HEK293 (cell line): ENCODE results near the gene KCNMA1.

Experiments
- CTCF ChIA-PET: fragments of 350-600 bp; formaldehyde crosslinking; extraction: SDS; loops from one replicate; lab custom pipeline; 2021; ENCODE audit warnings: antibody characterized with exemption; lab: Yijun Ruan, JAX
- POLR2A ChIA-PET: fragments of 300-600 bp; formaldehyde crosslinking; extraction: SDS; loops from one replicate; lab custom pipeline; 2020; ENCODE audit warnings: antibody characterized with exemption, inconsistent platforms; lab: Yijun Ruan, JAX
- H3K27ac ChIP-seq: fragments of 200-500 bp; sonication (Bioruptor generic); 2 replicates; pipeline ENCODE4 v1.5.1; 2014; ENCODE audit warnings: low read depth, low read length, control low read depth, inconsistent platforms; ENCODE audit errors: extremely low read depth
- H3K36me3 ChIP-seq, 2 experiments: fragments of 200-500 bp in 1 of 2; sonication (Bioruptor generic) in 1 of 2; 1 replicate in 1 of 2; 2 replicates in 1 of 2; pipeline ENCODE4 v1.5.1; 2014 to 2017; ENCODE audit warnings: inconsistent platforms in 2 of 2, low read length in 2 of 2; ENCODE audit not compliant: control insufficient read depth in 2 of 2, insufficient read depth in 1 of 2
- H3K4me1 ChIP-seq: fragments of 200-500 bp; sonication (Bioruptor generic); 2 replicates; pipeline ENCODE4 v1.5.1; 2014; ENCODE audit warnings: mild to moderate bottlenecking, low read length, inconsistent platforms; ENCODE audit not compliant: control insufficient read depth, insufficient read depth
- H3K4me3 ChIP-seq: 2 replicates; pipeline ENCODE4 v1.5.1; 2011; ENCODE audit warnings: low read depth, mild to moderate bottlenecking, control low read depth, low read length, moderate library complexity
- H3K9me3 ChIP-seq: fragments of 200-500 bp; sonication (Bioruptor generic); 2 replicates; pipeline ENCODE4 v1.5.1; 2014; ENCODE audit warnings: low read depth, low read length, inconsistent platforms; ENCODE audit not compliant: control insufficient read depth, insufficient read depth
- BCL11B ChIP-seq: fragments of 450-650 bp; formaldehyde crosslinking; IDR thresholded peaks from 2 replicates; pipeline ENCODE4 v1.5.1; 2016; ENCODE audit warnings: low read depth, missing biosample characterization, missing genetic modification characterization
- GLIS1 ChIP-seq: fragments of 450-650 bp; formaldehyde crosslinking; IDR thresholded peaks from 2 replicates; pipeline ENCODE4 v1.5.1; 2016; ENCODE audit warnings: missing biosample characterization, missing genetic modification characterization
- KLF10 ChIP-seq: fragments of 450-650 bp; IDR thresholded peaks from 2 replicates; pipeline ENCODE4 v1.5.1; 2018; ENCODE audit warnings: missing biosample characterization, mild to moderate bottlenecking, missing genetic modification characterization
- OSR2 ChIP-seq: fragments of 450-650 bp; formaldehyde crosslinking; IDR thresholded peaks from 2 replicates; pipeline ENCODE4 v1.5.1; 2016; ENCODE audit warnings: missing biosample characterization, missing genetic modification characterization
- OVOL3 ChIP-seq: fragments of 450-650 bp; formaldehyde crosslinking; IDR thresholded peaks from 2 replicates; pipeline ENCODE4 v1.5.1; 2016; ENCODE audit warnings: missing biosample characterization, missing genetic modification characterization
- PRDM2 ChIP-seq: fragments of 450-650 bp; formaldehyde crosslinking; IDR thresholded peaks from 2 replicates; pipeline ENCODE4 v1.5.1; 2016; ENCODE audit warnings: missing biosample characterization, missing genetic modification characterization, borderline replicate concordance
- SCRT1 ChIP-seq: fragments of 450-650 bp; formaldehyde crosslinking; IDR thresholded peaks from 2 replicates; pipeline ENCODE4 v1.5.1; 2016; ENCODE audit warnings: missing biosample characterization, missing genetic modification characterization, borderline replicate concordance
- TCF7L2 ChIP-seq: IDR thresholded peaks from 2 replicates; pipeline ENCODE4 v1.6.1; 2011; ENCODE audit warnings: low read depth, mild to moderate bottlenecking, inconsistent platforms, low read length, moderate library complexity, borderline replicate concordance
- TRIM28 ChIP-seq: IDR thresholded peaks from 2 replicates; pipeline ENCODE4 v1.6.1; 2011; ENCODE audit warnings: low read length, control low read depth, borderline replicate concordance
- ZBTB6 ChIP-seq: fragments of 450-650 bp; formaldehyde crosslinking; IDR thresholded peaks from 2 replicates; pipeline ENCODE4 v1.5.1; 2017; ENCODE audit warnings: missing biosample characterization, missing genetic modification characterization
- ZEB2 ChIP-seq: fragments of 450-650 bp; formaldehyde crosslinking; IDR thresholded peaks from 2 replicates; pipeline ENCODE4 v1.5.1; 2016; ENCODE audit warnings: missing biosample characterization, missing genetic modification characterization
- ZFHX2 ChIP-seq: fragments of 450-650 bp; formaldehyde crosslinking; conservative IDR thresholded peaks from 2 replicates; pipeline ENCODE4 v1.5.1; 2016; ENCODE audit warnings: missing biosample characterization, missing genetic modification characterization
- ZFP69B ChIP-seq: fragments of 450-650 bp; formaldehyde crosslinking; IDR thresholded peaks from 2 replicates; pipeline ENCODE4 v1.5.1; 2016; ENCODE audit warnings: missing biosample characterization, missing genetic modification characterization
- ZNF133 ChIP-seq: fragments of 450-650 bp; formaldehyde crosslinking; IDR thresholded peaks from 2 replicates; pipeline ENCODE4 v1.5.1; 2016; ENCODE audit warnings: missing biosample characterization, missing genetic modification characterization
- ZNF169 ChIP-seq: fragments of 450-650 bp; formaldehyde crosslinking; IDR thresholded peaks from 2 replicates; pipeline ENCODE4 v1.5.1; 2016; ENCODE audit warnings: missing biosample characterization, missing genetic modification characterization
- ZNF24 ChIP-seq: fragments of 450-650 bp; formaldehyde crosslinking; IDR thresholded peaks from 2 replicates; pipeline ENCODE4 v1.5.1; 2016; ENCODE audit warnings: missing biosample characterization, missing genetic modification characterization
- ZNF324 ChIP-seq: fragments of 450-650 bp; formaldehyde crosslinking; IDR thresholded peaks from 2 replicates; pipeline ENCODE4 v1.5.1; 2016; ENCODE audit warnings: missing biosample characterization, missing genetic modification characterization
- ZNF335 ChIP-seq: fragments of 450-650 bp; formaldehyde crosslinking; conservative IDR thresholded peaks from 2 replicates; pipeline ENCODE4 v1.5.1; 2016; ENCODE audit warnings: missing biosample characterization, missing genetic modification characterization
- ZNF521 ChIP-seq: fragments of 450-650 bp; formaldehyde crosslinking; IDR thresholded peaks from 2 replicates; pipeline ENCODE4 v1.5.1; 2017; ENCODE audit warnings: missing biosample characterization, mild to moderate bottlenecking, missing genetic modification characterization
- ZNF548 ChIP-seq: fragments of 450-650 bp; formaldehyde crosslinking; IDR thresholded peaks from 2 replicates; pipeline ENCODE4 v1.5.1; 2016; ENCODE audit warnings: missing biosample characterization, missing genetic modification characterization
- ZNF560 ChIP-seq: fragments of 450-650 bp; formaldehyde crosslinking; IDR thresholded peaks from 2 replicates; pipeline ENCODE4 v1.5.1; 2017; ENCODE audit warnings: missing biosample characterization, missing genetic modification characterization, borderline replicate concordance
- ZNF660 ChIP-seq: fragments of 450-650 bp; IDR thresholded peaks from 2 replicates; pipeline ENCODE4 v1.5.1; 2018; ENCODE audit warnings: missing biosample characterization, mild to moderate bottlenecking, missing genetic modification characterization
- ZNF701 ChIP-seq: fragments of 450-650 bp; formaldehyde crosslinking; IDR thresholded peaks from 2 replicates; pipeline ENCODE4 v1.5.1; 2016; ENCODE audit warnings: missing biosample characterization, missing genetic modification characterization
- ZNF747 ChIP-seq: fragments of 450-650 bp; formaldehyde crosslinking; IDR thresholded peaks from 2 replicates; pipeline ENCODE4 v1.5.1; 2016; ENCODE audit warnings: missing biosample characterization, missing genetic modification characterization
- ZNF777 ChIP-seq: fragments of 450-650 bp; formaldehyde crosslinking; IDR thresholded peaks from 2 replicates; pipeline ENCODE4 v1.5.1; 2017; ENCODE audit warnings: missing biosample characterization, missing genetic modification characterization, borderline replicate concordance
- ZSCAN23 ChIP-seq: fragments of 450-650 bp; formaldehyde crosslinking; IDR thresholded peaks from 2 replicates; pipeline ENCODE4 v1.5.1; 2016; ENCODE audit warnings: missing biosample characterization, missing genetic modification characterization

Gene KCNMA1

GRCh38 chr10:77338143-77338542, 299.5 kb downstream of the KCNMA1 start:
- Histone ChIP-seq H3K36me3 (no peaks in the 10 kb centered on the region), H3K27ac (no peak overlapping the region), H3K4me1 (0 out of 2 replicates have a peak, but pooled peaks cover 2% of the 10 kb centered on the region), H3K4me3 (no peak overlapping the region), H3K9me3 (no peaks in the 10 kb centered on the region)
- no peak for TF ChIP-seq BCL11B (tag by site-specific recombination)
- CTCF ChIA-PET, result interaction anchor here (0.6 kb wide), 1 partner anchor 164 kb away, joined by 3 read pairs; no protein-coding TSS in a partner anchor
- POLR2A ChIA-PET, result no interaction called here

GRCh38 chr10:77334501-77334900, 303.1 kb downstream of the KCNMA1 start:
- Histone ChIP-seq H3K27ac (no peak overlapping the region), H3K4me3 (no peak overlapping the region), H3K4me1 (0 out of 2 replicates have a peak, but pooled peaks cover 2% of the 10 kb centered on the region), H3K9me3 (no peaks in the 10 kb centered on the region), H3K36me3 (no peaks in the 10 kb centered on the region)
- POLR2A ChIA-PET, result no interaction called here
- TF ChIP-seq ZNF335 (0 out of 2 replicates have a peak, but pooled peaks have one; percentile 5), ZFHX2 (tag by site-specific recombination) (no peak)
- CTCF ChIA-PET, result no interaction called here

GRCh38 chr10:77333610-77334340, 303.8 kb downstream of the KCNMA1 start:
- H3K4me1 ChIP-seq, result 0 out of 2 replicates have a peak, but pooled peaks cover 2% of the 10 kb centered on the region
- H3K9me3 ChIP-seq, result no peaks in the 10 kb centered on the region
- no peak overlapping the region for H3K27ac ChIP-seq
- CTCF ChIA-PET, result no interaction called here
- POLR2A ChIA-PET, result no interaction called here
- H3K4me3 ChIP-seq, result no peak overlapping the region
- no peaks in the 10 kb centered on the region for H3K36me3 ChIP-seq
- 0 out of 2 replicates have a peak, but pooled peaks have one; percentile 53 for TF ChIP-seq ZNF24 (tag by site-specific recombination)
- TF ChIP-seq ZNF560 (tag by site-specific recombination), result no peak
- TF ChIP-seq ZNF521, result no peak
- TF ChIP-seq TCF7L2, result 0 out of 2 replicates have a peak, but pooled peaks have one; percentile 21
- TF ChIP-seq GLIS1 (tag by site-specific recombination), result peak; percentile 85
- no peak for TF ChIP-seq SCRT1 (tag by site-specific recombination)
- peak; percentile 40; the same call in 1 of the 2 replicates for TF ChIP-seq ZNF660 (tag by site-specific recombination)
- TF ChIP-seq ZFP69B (tag by site-specific recombination), result no peak
- TF ChIP-seq ZNF324, result no peak
- no peak for TF ChIP-seq ZNF548
- no peak for TF ChIP-seq ZBTB6 (tag by site-specific recombination)
- peak; percentile 52; the same call in 1 of the 2 replicates for TF ChIP-seq TRIM28
- no peak for TF ChIP-seq OVOL3 (tag by site-specific recombination)
- peak; percentile 46; the same call in 1 of the 2 replicates for TF ChIP-seq KLF10 (tag by site-specific recombination)
- TF ChIP-seq ZNF777 (tag by site-specific recombination), result no peak
- TF ChIP-seq ZNF169 (tag by site-specific recombination), result no peak
- no peak for TF ChIP-seq ZNF747 (tag by site-specific recombination)
- TF ChIP-seq ZNF701, result no peak
- TF ChIP-seq ZSCAN23 (tag by site-specific recombination), result no peak; the same call in 1 of the 2 replicates
- TF ChIP-seq ZEB2 (tag by site-specific recombination), result no peak
- no peak for TF ChIP-seq ZNF133 (tag by site-specific recombination)
- TF ChIP-seq OSR2 (tag by site-specific recombination), result peak; percentile 61
- no peak for TF ChIP-seq PRDM2 (tag by site-specific recombination)
- TF ChIP-seq ZFHX2 (tag by site-specific recombination), result peak; percentile 87
